GM23248 (cell line): ENCODE results near the gene YES1. TPM values are rescaled to one million over a fixed set of nuclear protein-coding genes. Genes with fewer than 3 reads are reported as not detected.

ENCODE experiments used
- DNase-seq: peaks from one replicate; pipeline ENCODE4 v3.0.0-alpha.2; 2015
- H2AFZ ChIP-seq: fragments of 200-600 bp; sonication (generic); 2 replicates; pipeline ENCODE4 v1.6.1; 2016; ENCODE audit warnings: antibody characterized with exemption
- H3F3A ChIP-seq: fragments of 200-600 bp; sonication (generic); 2 replicates; pipeline ENCODE4 v1.6.1; 2016; ENCODE audit warnings: mild to moderate bottlenecking, antibody characterized with exemption, mixed run types; ENCODE audit not compliant: insufficient read depth
- H3K27ac ChIP-seq: fragments of 200-600 bp; sonication (generic); 2 replicates; pipeline ENCODE4 v1.5.1; 2016; ENCODE audit warnings: mild to moderate bottlenecking
- H3K27me3 ChIP-seq: fragments of 200-600 bp; sonication (generic); replicated peaks from 2 replicates; pipeline ENCODE4 v1.6.1; 2016; ENCODE audit warnings: mild to moderate bottlenecking; ENCODE audit not compliant: insufficient read depth
- H3K36me3 ChIP-seq: fragments of 200-600 bp; sonication (generic); 2 replicates; pipeline ENCODE4 v1.6.1; 2016; ENCODE audit warnings: low read depth, mild to moderate bottlenecking
- H3K4me1 ChIP-seq: fragments of 200-600 bp; sonication (generic); 2 replicates; pipeline ENCODE4 v1.6.1; 2016; ENCODE audit warnings: mild to moderate bottlenecking; ENCODE audit not compliant: insufficient read depth
- H3K4me2 ChIP-seq: fragments of 200-600 bp; sonication (generic); one replicate; pipeline ENCODE4 v1.6.1; 2016; ENCODE audit warnings: mild to moderate bottlenecking; ENCODE audit not compliant: unreplicated experiment
- H3K4me3 ChIP-seq: fragments of 200-600 bp; sonication (generic); 2 replicates; pipeline ENCODE4 v1.5.1; 2016; ENCODE audit warnings: mild to moderate bottlenecking
- H3K79me2 ChIP-seq: fragments of 200-600 bp; sonication (generic); 2 replicates; pipeline ENCODE4 v1.6.1; 2016; ENCODE audit warnings: mild to moderate bottlenecking; ENCODE audit not compliant: insufficient read depth
- H3K9ac ChIP-seq: fragments of 200-600 bp; sonication (generic); 2 replicates; pipeline ENCODE4 v1.6.1; 2016; ENCODE audit warnings: mild to moderate bottlenecking
- H3K9me2 ChIP-seq: fragments of 200-600 bp; sonication (generic); 2 replicates; pipeline ENCODE4 v1.6.1; 2016; ENCODE audit warnings: mixed run types, mild to moderate bottlenecking, moderate library complexity; ENCODE audit not compliant: insufficient read depth
- H3K9me3 ChIP-seq: fragments of 200-600 bp; sonication (generic); one replicate; pipeline ENCODE4 v1.6.1; 2017; ENCODE audit warnings: low read depth
- H4K20me1 ChIP-seq: fragments of 200-600 bp; sonication (generic); 2 replicates; pipeline ENCODE4 v1.6.0; 2016; ENCODE audit not compliant: insufficient read depth
- EZH2 ChIP-seq: fragments of 200-600 bp; sonication (generic); IDR thresholded peaks from 2 replicates; pipeline ENCODE4 v1.6.1; 2018; ENCODE audit warnings: antibody characterized with exemption, mild to moderate bottlenecking; ENCODE audit not compliant: insufficient read depth, poor library complexity, severe bottlenecking
- EZH2phosphoT487 ChIP-seq: fragments of 200-600 bp; sonication (generic); IDR thresholded peaks from 2 replicates; pipeline ENCODE4 v1.6.1; 2018; ENCODE audit warnings: antibody characterized with exemption, moderate library complexity, mild to moderate bottlenecking, low read depth; ENCODE audit not compliant: insufficient read depth
- WGBS, 2 experiments: methylation state at CpG; one replicate each; pipeline ENCODE4 v1.1.6; 2015 to 2017; ENCODE audit warnings: low lambda C conversion rate in 2 of 2, low coverage in 1 of 2; ENCODE audit errors: missing lambda C conversion rate in 2 of 2; 5-methylcytosine and 5-hydroxymethylcytosine counted together
- in situ Hi-C: fragments of 300-500 bp; cut with MboI; formaldehyde crosslinking; loops from 2 replicates; pipeline ENCODE4 v1.15.0; 2020
- polyA plus RNA-seq: library from polyadenylated mRNA; unstranded; fragments of >200 nt; fragmentation: Nextera tagmentation; extraction: Ambion mirVana; gene quantifications from 2 replicates; pipeline ENCODE4 v1.2.1, GENCODE V29; 2016
- small RNA-seq: library from RNA; depleted of rRNA; stranded (forward); fragments of <200 nt; gene quantifications from one replicate; pipeline ENCODE3, GENCODE V24; 2014; ENCODE audit warnings: low read depth, low replicate concordance
- total RNA-seq: library from RNA; depleted of rRNA; stranded (reverse); fragments of >200 nt; shearing (Covaris generic); gene quantifications from 2 replicates; pipeline ENCODE4 v1.2.3, GENCODE V29; 2014; rRNA removed

YES1 gene
- total and polyA plus RNA-seq, 2 experiments from 2014 or later, result 23.6 to 89.9 TPM

GRCh38 chr18:675307-675706 is 136.7 kb downstream of the YES1 start:
- Histone ChIP-seq H3F3A (peaks cover 11% of the 10 kb centered on the region), H3K27ac (no peak overlapping the region), H3K27me3 (no peaks in the 10 kb centered on the region), H3K36me3 (peaks cover 22% of the 10 kb centered on the region), H3K9me2 (no peaks in the 10 kb centered on the region), H3K4me1 (no peaks in the 10 kb centered on the region), H3K4me2 (no peak overlapping the region), H3K9ac (no peak overlapping the region), H2AFZ (no peak overlapping the region), H4K20me1 (no peaks in the 10 kb centered on the region), H3K9me3 (no peaks in the 10 kb centered on the region), H3K4me3 (no peak overlapping the region), H3K79me2 (no peaks in the 10 kb centered on the region)
- no peak for DNase-seq
- WGBS, 2 experiments, result 90 to 91% methylated on average over 7 of the region's 7 CpGs
- TF ChIP-seq EZH2 (no peak), EZH2phosphoT487 (no peak)
- in situ Hi-C loops, result no loop called here

- no peaks in the 10 kb centered on the region for H3K9me2 ChIP-seq
- in situ Hi-C loops, result no loop called here
- H3K4me2 ChIP-seq, result no peak overlapping the region
- no peaks in the 10 kb centered on the region for H3K4me1 ChIP-seq
- H3F3A ChIP-seq, result peaks cover 11% of the 10 kb centered on the region
- no peak overlapping the region for H3K27ac ChIP-seq
- no peak overlapping the region for H3K9ac ChIP-seq
- 35 to 39% methylated on average over 5 of the region's 5 CpGs for WGBS, 2 experiments
- no peak for TF ChIP-seq EZH2
- no peak for TF ChIP-seq EZH2phosphoT487
- no peaks in the 10 kb centered on the region for H3K9me3 ChIP-seq
- no peaks in the 10 kb centered on the region for H4K20me1 ChIP-seq
- H3K27me3 ChIP-seq, result no peaks in the 10 kb centered on the region
- H3K36me3 ChIP-seq, result peaks cover 22% of the 10 kb centered on the region
- H3K79me2 ChIP-seq, result no peaks in the 10 kb centered on the region
- no peak overlapping the region for H3K4me3 ChIP-seq
- H2AFZ ChIP-seq, result no peak overlapping the region
- no peak for DNase-seq
These were observed 138.3 kb downstream of the YES1 start for GRCh38 chr18:673769-674168.

GRCh38 chr18:673317-673716 is 138.7 kb downstream of the YES1 start:
- no peak for DNase-seq
- Histone ChIP-seq H3K9ac (no peak overlapping the region), H3K9me2 (no peaks in the 10 kb centered on the region), H2AFZ (no peak overlapping the region), H3F3A (peaks cover 11% of the 10 kb centered on the region), H3K4me3 (no peak overlapping the region), H3K4me1 (no peaks in the 10 kb centered on the region), H3K27ac (no peak overlapping the region), H3K9me3 (no peaks in the 10 kb centered on the region), H3K27me3 (no peaks in the 10 kb centered on the region), H4K20me1 (no peaks in the 10 kb centered on the region), H3K4me2 (no peak overlapping the region), H3K36me3 (peaks cover 22% of the 10 kb centered on the region), H3K79me2 (no peaks in the 10 kb centered on the region)
- in situ Hi-C loops, result no loop called here
- no peak for TF ChIP-seq EZH2phosphoT487
- TF ChIP-seq EZH2, result no peak
- WGBS, 2 experiments, result 96 to 97% methylated on average over 3 of the region's 3 CpGs

Small RNAs within 50 kb of the gene (small RNA-seq; reads per million reads assigned to genes)
- gene BOLA2P1 (not detected), gene RNU1-109P (not detected)

Other genes starting within 250 kb of the YES1 start
- gene CETN1, start 231.9 kb downstream of the YES1 start, total RNA-seq, result not detected in 2 replicates
- not detected in 2 replicates for gene CETN1, start 231.9 kb downstream of the YES1 start, polyA plus RNA-seq
- gene CLUL1, start 215.3 kb downstream of the YES1 start, total RNA-seq, result not detected in 2 replicates
- gene CLUL1, start 215.3 kb downstream of the YES1 start, polyA plus RNA-seq, result not detected in 2 replicates
- gene TYMS, start 154.6 kb downstream of the YES1 start, total RNA-seq, result 16.8 and 17.7 TPM in 2 replicates
- gene TYMS, start 154.6 kb downstream of the YES1 start, polyA plus RNA-seq, result 71.5 and 72.8 TPM in 2 replicates
- 17.5 and 24.3 TPM in 2 replicates for gene ENOSF1, start 99.6 kb downstream of the YES1 start, total RNA-seq
- 18.0 and 20.0 TPM in 2 replicates for gene ENOSF1, start 99.6 kb downstream of the YES1 start, polyA plus RNA-seq
- not detected in 2 replicates for gene ADCYAP1, start 92.6 kb upstream of the YES1 start, total RNA-seq
- not detected in 2 replicates for gene ADCYAP1, start 92.6 kb upstream of the YES1 start, polyA plus RNA-seq